Mesendoderm (in vitro differentiated cells): ENCODE measurements around the gene NSUN4.
"Not testable (repeated sequence)": the region's sequence is repeated elsewhere in the genome, so short reads cannot be mapped to it uniquely, and the experiment has no call there.

ENCODE experiments used
- DNase-seq: peaks from one replicate; pipeline ENCODE4 v3.0.0; 2013
- H2AK5ac ChIP-seq: 2 replicates; pipeline ENCODE4 v1.6.1; 2013; ENCODE audit warnings: low read length, inconsistent platforms
- H2BK120ac ChIP-seq: 2 replicates; pipeline ENCODE4 v1.6.1; 2013; ENCODE audit warnings: low read depth, mild to moderate bottlenecking, low read length, moderate library complexity, mixed read lengths
- H2BK15ac ChIP-seq: replicated peaks from 2 replicates; pipeline ENCODE4 v1.6.1; 2013; ENCODE audit warnings: low read depth, mild to moderate bottlenecking, moderate library complexity
- H2BK5ac ChIP-seq: 2 replicates; pipeline ENCODE4 v1.6.1; 2013; ENCODE audit warnings: low read length, inconsistent platforms
- H3K18ac ChIP-seq: 2 replicates; pipeline ENCODE4 v1.6.1; 2013; ENCODE audit warnings: mild to moderate bottlenecking, low read length, mixed read lengths
- H3K23ac ChIP-seq: one replicate; pipeline ENCODE4 v1.6.1; 2013; ENCODE audit warnings: low read length
- H3K27ac ChIP-seq: 2 replicates; pipeline ENCODE4 v1.5.1; 2013; ENCODE audit warnings: low read depth, mild to moderate bottlenecking, inconsistent platforms, low read length, moderate library complexity
- H3K27me3 ChIP-seq: 2 replicates; pipeline ENCODE4 v1.6.1; 2013; ENCODE audit warnings: low read length, control low read depth, mild to moderate bottlenecking, inconsistent platforms; ENCODE audit not compliant: insufficient read depth, poor library complexity
- H3K36me3 ChIP-seq: 2 replicates; pipeline ENCODE4 v1.6.1; 2013; ENCODE audit warnings: low read length, inconsistent platforms; ENCODE audit not compliant: control insufficient read depth, insufficient read depth
- H3K4ac ChIP-seq: one replicate; pipeline ENCODE4 v1.6.1; 2013; ENCODE audit warnings: low read depth, mild to moderate bottlenecking, low read length, moderate library complexity
- H3K4me1 ChIP-seq: 2 replicates; pipeline ENCODE4 v1.6.1; 2013; ENCODE audit warnings: low read depth, low read length, inconsistent platforms; ENCODE audit not compliant: control insufficient read depth
- H3K4me2 ChIP-seq: 2 replicates; pipeline ENCODE4 v1.6.1; 2013; ENCODE audit warnings: low read length
- H3K4me3 ChIP-seq: 2 replicates; pipeline ENCODE4 v1.5.1; 2013; ENCODE audit warnings: mild to moderate bottlenecking, low read length
- H3K56ac ChIP-seq: one replicate; pipeline ENCODE4 v1.6.1; 2013; ENCODE audit warnings: low read length
- H3K79me1 ChIP-seq: 2 replicates; pipeline ENCODE4 v1.6.1; 2013; ENCODE audit warnings: low read length, inconsistent platforms
- H3K79me2 ChIP-seq: 2 replicates; pipeline ENCODE4 v1.6.1; 2013; ENCODE audit warnings: mild to moderate bottlenecking, low read length; ENCODE audit not compliant: control insufficient read depth, insufficient read depth
- H3K9ac ChIP-seq: 2 replicates; pipeline ENCODE4 v1.6.1; 2013; ENCODE audit warnings: low read length, inconsistent platforms
- H4K5ac ChIP-seq: one replicate; pipeline ENCODE4 v1.6.1; 2013; ENCODE audit warnings: low read length
- H4K8ac ChIP-seq: one replicate; pipeline ENCODE4 v1.6.1; 2013; ENCODE audit warnings: low read depth, mild to moderate bottlenecking, control low read depth, low read length, moderate library complexity
- WGBS: extraction: QIAGEN DNeasy Blood & Tissue Kit; methylation state at CpG from one replicate; pipeline ENCODE4 v1.1.7; 2013; ENCODE audit warnings: low lambda C conversion rate, missing lambda C conversion rate; ENCODE audit not compliant: insufficient coverage; ENCODE audit errors: extremely low coverage; 5-methylcytosine and 5-hydroxymethylcytosine counted together

Gene NSUN4

GRCh38 chr1:46363121-46363520, 22.5 kb downstream of the NSUN4 start:
- Histone ChIP-seq H3K27me3 (no peaks in the 10 kb centered on the region), H3K4me1 (no peaks in the 10 kb centered on the region), H3K79me2 (no peaks in the 10 kb centered on the region), H3K79me1 (no peaks in the 10 kb centered on the region), H3K56ac (no peak overlapping the region), H3K18ac (no peak overlapping the region), H2BK15ac (no peak overlapping the region), H2AK5ac (no peak overlapping the region), H3K27ac (no peak overlapping the region), H4K8ac (no peak overlapping the region), H3K4ac (no peak overlapping the region), H3K4me3 (no peak overlapping the region), H2BK120ac (no peak overlapping the region), H3K36me3 (peaks cover 12% of the 10 kb centered on the region), H3K9ac (no peak overlapping the region), H3K4me2 (no peak overlapping the region), H4K5ac (no peak overlapping the region), H3K23ac (no peak overlapping the region), H2BK5ac (no peak overlapping the region)
- DNase-seq, result no peak
- WGBS, result no CpG with 5 or more reads among the region's 5 CpGs

- H3K79me1 ChIP-seq, result no peaks in the 10 kb centered on the region
- H3K27ac ChIP-seq, result no peak overlapping the region
- H3K4me1 ChIP-seq, result no peaks in the 10 kb centered on the region
- peaks cover 12% of the 10 kb centered on the region for H3K36me3 ChIP-seq
- no peak overlapping the region for H3K23ac ChIP-seq
- H3K9ac ChIP-seq, result no peak overlapping the region
- no peak overlapping the region for H3K4ac ChIP-seq
- H2BK5ac ChIP-seq, result no peak overlapping the region
- H3K4me2 ChIP-seq, result no peak overlapping the region
- no peaks in the 10 kb centered on the region for H3K79me2 ChIP-seq
- no peak overlapping the region for H3K4me3 ChIP-seq
- DNase-seq, result no peak
- H2AK5ac ChIP-seq, result no peak overlapping the region
- no peaks in the 10 kb centered on the region for H3K27me3 ChIP-seq
- no peak overlapping the region for H3K56ac ChIP-seq
- no peak overlapping the region for H2BK15ac ChIP-seq
- H3K18ac ChIP-seq, result no peak overlapping the region
- no peak overlapping the region for H4K5ac ChIP-seq
- no peak overlapping the region for H4K8ac ChIP-seq
- no CpG with 5 or more reads among the region's 5 CpGs for WGBS
- no peak overlapping the region for H2BK120ac ChIP-seq
Measured at GRCh38 chr1:46364612-46365011, 24.0 kb downstream of the NSUN4 start.

GRCh38 chr1:46365796-46366195, 25.2 kb downstream of the NSUN4 start:
- not testable (repeated sequence) for H3K4me1 ChIP-seq, H2AK5ac ChIP-seq, H3K4ac ChIP-seq, H3K4me2 ChIP-seq, H3K79me2 ChIP-seq, H3K27ac ChIP-seq, H3K56ac ChIP-seq, DNase-seq, H2BK120ac ChIP-seq, H3K9ac ChIP-seq, H3K27me3 ChIP-seq, H3K36me3 ChIP-seq, H4K8ac ChIP-seq, H3K4me3 ChIP-seq, H3K18ac ChIP-seq, H2BK5ac ChIP-seq, H4K5ac ChIP-seq, H3K23ac ChIP-seq, H3K79me1 ChIP-seq, H2BK15ac ChIP-seq
- WGBS, result no CpG with 5 or more reads among the region's 8 CpGs

DNA sequence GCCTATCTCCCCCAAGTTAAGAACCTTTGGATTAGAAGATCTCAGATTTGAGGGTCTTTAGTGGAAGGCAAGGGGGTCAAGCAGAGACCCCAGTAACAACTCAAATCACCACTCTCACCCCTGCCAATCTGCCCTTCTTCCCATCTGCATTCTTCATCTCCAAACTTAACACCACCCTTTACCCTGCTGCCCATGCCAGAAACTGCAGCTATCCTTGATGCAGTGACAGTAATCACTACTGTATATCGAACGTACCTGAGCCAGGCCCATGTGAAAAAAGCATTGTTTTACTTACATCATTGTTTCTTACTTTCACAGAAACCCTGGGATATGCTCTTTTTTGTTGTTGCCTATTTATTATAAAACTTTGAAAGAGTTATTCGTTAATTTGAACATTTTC, 26.5 kb downstream of the NSUN4 start:
- H3K9ac ChIP-seq, result no peak overlapping the region
- no peaks in the 10 kb centered on the region for H3K79me1 ChIP-seq
- no peaks in the 10 kb centered on the region for H3K4me1 ChIP-seq
- H3K4me3 ChIP-seq, result no peak overlapping the region
- no CpG with 5 or more reads among the region's 3 CpGs for WGBS
- H4K8ac ChIP-seq, result no peak overlapping the region
- H3K27ac ChIP-seq, result no peak overlapping the region
- H2BK5ac ChIP-seq, result no peak overlapping the region
- no peak overlapping the region for H3K4me2 ChIP-seq
- H2BK120ac ChIP-seq, result no peak overlapping the region
- no peaks in the 10 kb centered on the region for H3K27me3 ChIP-seq
- no peak overlapping the region for H2AK5ac ChIP-seq
- no peaks in the 10 kb centered on the region for H3K79me2 ChIP-seq
- H4K5ac ChIP-seq, result no peak overlapping the region
- H2BK15ac ChIP-seq, result no peak overlapping the region
- no peak overlapping the region for H3K56ac ChIP-seq
- peaks cover 2% of the 10 kb centered on the region for H3K36me3 ChIP-seq
- no peak for DNase-seq
- H3K4ac ChIP-seq, result no peak overlapping the region
- H3K23ac ChIP-seq, result no peak overlapping the region
- no peak overlapping the region for H3K18ac ChIP-seq

- H2BK5ac ChIP-seq, H3K79me2 ChIP-seq, DNase-seq, H2AK5ac ChIP-seq, H3K18ac ChIP-seq, H2BK120ac ChIP-seq, H3K27me3 ChIP-seq, H3K27ac ChIP-seq, H3K79me1 ChIP-seq, H3K56ac ChIP-seq, H3K4me1 ChIP-seq, H4K8ac ChIP-seq, H3K23ac ChIP-seq, H3K9ac ChIP-seq, H3K36me3 ChIP-seq, H3K4ac ChIP-seq, H4K5ac ChIP-seq, H3K4me3 ChIP-seq, H3K4me2 ChIP-seq, H2BK15ac ChIP-seq: not testable (repeated sequence)
- WGBS, result no CpG with 5 or more reads among the region's 8 CpGs
Measured at GRCh38 chr1:46367701-46368100, 27.1 kb downstream of the NSUN4 start.

DNA sequence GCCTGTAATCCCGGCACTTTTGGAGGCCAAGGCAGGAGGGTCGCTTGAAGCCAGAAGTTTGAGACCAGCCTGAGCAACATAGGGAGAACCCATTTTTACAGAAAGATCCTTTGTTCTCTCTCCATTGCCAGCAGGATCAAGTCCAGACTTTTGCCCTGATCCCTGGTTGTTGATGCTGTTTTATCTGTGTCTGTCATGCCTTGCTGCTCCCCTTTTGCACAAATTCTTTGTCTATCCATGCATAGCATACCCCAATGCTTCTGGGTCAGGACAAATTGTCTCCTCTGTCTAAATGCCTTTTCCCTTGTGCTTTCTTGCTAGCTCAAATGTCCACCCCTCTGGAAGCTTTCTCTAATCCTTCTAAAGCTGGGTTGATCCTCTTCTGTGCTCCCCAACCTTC, 28.2 kb downstream of the NSUN4 start:
- no peak for DNase-seq
- Histone ChIP-seq H3K4ac (no peak overlapping the region), H3K36me3 (no peaks in the 10 kb centered on the region), H3K4me3 (no peak overlapping the region), H2BK5ac (no peak overlapping the region), H3K4me2 (no peak overlapping the region), H3K4me1 (no peaks in the 10 kb centered on the region), H3K56ac (no peak overlapping the region), H4K5ac (no peak overlapping the region), H3K9ac (no peak overlapping the region), H3K79me1 (no peaks in the 10 kb centered on the region), H3K27ac (no peak overlapping the region), H2BK15ac (no peak overlapping the region), H2AK5ac (no peak overlapping the region), H3K23ac (no peak overlapping the region), H4K8ac (no peak overlapping the region), H3K79me2 (no peaks in the 10 kb centered on the region), H3K18ac (no peak overlapping the region), H2BK120ac (no peak overlapping the region), H3K27me3 (no peaks in the 10 kb centered on the region)
- WGBS, result no CpG with 5 or more reads among the region's 2 CpGs
